Amniotic stem cell (primary cell): ENCODE results near the gene CEP170.

Experiments
- DNase-seq: peaks from one replicate; lab custom pipeline; 2025; lab: John Stamatoyannopoulos, UW

The CEP170 gene

DNA sequence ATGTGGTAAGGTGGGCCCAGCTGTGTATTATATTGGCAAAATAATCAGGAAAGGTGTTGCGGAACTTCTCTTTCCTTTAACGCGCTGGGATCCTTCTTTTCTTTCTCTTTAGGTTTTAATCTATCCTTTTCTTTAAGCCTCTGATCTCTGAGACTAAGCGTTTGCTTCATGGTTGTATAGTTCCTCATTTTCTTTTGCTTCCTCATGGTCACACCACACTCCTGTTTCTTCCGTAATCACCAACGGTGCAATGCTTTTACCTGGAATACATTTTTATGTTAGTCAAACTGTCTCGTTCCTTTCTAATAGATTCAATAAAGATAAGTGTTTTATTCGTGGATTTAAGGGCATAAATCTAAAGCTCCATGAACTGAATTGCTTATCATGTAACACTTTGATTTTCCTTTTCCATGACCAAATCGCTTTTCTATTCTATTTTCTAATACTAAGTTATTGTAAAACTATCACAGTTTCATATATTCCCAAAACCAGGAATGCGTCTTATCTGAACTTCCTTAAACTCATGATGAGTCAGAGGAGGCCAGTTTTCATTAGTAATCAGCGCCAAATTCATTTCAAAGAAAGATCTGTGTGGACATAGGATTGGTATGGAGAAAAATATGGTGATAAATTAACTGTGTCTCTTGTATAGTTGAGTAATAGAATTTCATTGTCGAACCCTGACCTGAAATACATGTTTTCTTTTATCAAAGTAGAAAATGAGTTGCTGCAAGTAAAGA, 13.0 kb upstream of the CEP170 start:
- peak; percentile 52 for DNase-seq

DNA sequence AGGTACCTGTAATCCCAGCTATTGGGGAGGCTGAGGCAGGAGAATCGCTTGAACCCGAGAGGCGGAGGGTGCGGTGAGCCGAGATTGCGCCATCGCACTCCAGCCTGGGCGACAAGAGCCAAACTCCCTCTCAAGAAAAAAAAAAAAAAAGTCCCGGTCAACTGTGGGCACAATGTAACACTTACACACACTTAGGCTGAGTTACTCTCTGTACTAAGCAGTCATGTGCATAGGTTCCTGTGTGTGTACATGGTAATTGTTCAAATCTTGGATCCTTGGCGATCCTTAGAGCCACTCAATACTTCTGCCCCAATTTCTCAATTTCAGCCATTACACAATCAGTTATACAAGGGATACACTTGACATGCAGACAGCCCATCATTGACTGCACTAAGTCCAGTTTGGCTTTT, 12.4 kb upstream of the CEP170 start:
- no peak for DNase-seq

DNA sequence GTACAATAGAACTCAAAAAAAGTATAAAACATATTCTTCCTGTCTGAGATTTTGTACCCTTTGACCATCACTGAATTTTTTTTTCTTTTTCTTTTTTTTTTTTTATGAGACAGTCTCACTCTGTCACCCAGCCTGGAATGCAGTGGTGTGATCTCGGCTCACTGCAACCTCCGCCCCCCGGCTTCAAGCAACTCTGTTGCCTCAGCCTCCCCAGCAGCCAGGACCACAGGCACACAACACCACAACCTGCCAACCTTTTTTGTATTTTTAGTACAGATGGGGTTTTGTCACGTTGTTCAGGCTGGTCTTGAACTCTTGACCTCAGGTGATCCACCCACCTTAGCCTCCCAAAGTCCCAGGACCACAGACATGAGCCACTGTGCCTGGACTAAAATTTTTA, 11.2 kb upstream of the CEP170 start:
- no peak for DNase-seq

DNA sequence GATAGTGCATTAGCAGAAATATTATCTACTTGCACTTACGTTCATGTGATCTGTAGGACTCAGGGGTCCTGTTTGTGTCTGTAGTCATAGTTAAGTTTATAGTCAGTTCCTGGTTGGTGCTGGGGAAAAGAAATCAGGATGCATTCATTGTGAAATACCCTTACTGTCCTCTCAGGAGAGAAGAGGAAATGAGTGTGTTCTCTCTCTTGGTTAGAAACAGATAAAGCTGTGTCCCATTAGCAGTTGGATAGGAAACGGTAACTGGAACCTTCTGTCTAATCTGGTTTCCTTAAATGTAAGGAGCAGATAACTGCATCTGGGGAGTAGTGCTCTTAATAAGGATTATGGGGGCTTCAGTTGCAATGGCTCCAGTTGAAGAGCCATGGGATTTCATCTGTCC, 9.6 kb upstream of the CEP170 start:
- no peak for DNase-seq

DNA sequence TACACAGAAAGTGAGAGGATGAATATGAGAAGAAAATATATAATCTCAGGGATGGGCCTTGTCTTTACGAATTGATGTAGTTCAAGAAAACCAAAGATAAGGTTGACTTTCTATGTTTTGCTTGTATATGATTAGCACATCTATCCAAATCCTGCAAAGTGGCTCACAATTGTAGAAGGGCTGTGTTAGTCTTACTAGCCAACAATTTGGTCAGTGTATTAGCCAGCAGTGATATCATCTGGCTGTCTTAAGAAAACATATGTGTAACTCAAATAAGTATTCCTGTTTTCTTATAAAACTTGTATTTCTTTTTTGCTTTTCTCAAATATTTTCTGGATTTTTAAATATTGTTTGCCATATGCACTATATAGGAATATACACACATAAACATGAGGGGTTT, 6.3 kb upstream of the CEP170 start:
- DNase-seq: no peak

DNA sequence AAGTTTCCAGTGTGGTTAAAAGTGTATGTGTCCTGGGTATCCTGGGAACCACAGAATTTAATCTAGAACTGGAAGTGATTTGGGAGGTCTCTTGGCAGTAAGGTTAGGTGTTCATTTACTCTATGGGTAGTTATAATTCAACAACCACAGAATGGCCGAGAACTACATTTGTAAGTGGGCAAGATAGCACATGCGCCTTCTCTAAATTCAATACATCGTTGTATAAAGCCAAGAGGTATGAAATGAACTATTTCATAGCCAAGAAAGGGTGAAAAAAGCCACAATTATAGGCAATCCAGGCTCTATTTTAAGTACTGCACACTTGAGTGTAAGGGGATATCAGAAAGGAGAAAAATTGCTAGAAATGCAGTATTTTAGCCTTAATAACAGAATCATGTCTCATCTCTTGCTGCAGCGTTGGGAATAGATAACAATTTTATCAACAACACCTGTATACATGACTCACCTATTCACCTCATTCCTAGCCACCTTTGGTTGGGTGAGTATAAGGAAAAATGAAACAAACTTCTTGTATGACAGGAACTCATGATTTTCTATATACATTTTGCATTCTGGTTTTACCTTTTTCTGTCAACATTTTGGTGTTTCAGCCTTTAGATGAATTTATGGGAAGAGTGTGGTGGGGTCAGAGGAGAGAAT, 5.3 kb upstream of the CEP170 start:
- no peak for DNase-seq

DNA sequence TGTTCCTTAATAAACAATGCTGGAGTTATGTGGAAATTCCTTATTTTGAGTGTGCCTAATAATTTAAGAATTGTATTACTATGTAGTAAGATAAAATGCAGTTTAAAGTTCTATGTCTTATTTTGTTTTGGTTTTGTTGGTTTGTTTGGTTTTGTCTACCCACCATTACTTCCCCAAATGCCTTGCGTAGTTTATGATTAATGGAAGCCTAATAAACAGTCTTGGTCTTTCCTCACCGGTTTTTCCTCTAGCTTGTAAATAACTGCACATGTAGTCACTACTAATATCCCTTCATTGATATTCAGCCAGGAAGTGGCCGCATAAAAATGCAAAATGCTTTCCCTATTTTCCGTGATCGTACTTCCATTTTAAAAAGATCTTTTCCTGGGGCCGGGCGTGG, 3.6 kb upstream of the CEP170 start:
- DNase-seq: no peak

DNA sequence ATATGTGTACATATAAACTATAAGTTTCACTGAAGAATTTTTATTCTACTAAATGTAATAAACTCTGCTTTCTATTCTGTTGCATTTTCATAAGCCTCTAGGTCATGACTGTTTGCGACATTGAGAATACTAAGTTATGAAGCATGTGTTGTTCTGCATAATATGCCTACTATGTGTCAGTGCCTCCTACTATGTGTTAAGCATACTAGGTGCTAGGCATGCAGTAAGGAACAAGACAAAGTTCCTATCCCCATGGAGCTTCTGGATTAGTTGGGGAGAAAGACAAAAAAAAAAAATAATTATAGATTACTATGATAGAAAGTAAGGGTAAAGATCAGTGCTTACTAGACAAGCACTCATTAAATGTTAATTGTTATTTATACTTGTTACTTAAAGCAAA, 2.1 kb upstream of the CEP170 start:
- no peak for DNase-seq

DNA sequence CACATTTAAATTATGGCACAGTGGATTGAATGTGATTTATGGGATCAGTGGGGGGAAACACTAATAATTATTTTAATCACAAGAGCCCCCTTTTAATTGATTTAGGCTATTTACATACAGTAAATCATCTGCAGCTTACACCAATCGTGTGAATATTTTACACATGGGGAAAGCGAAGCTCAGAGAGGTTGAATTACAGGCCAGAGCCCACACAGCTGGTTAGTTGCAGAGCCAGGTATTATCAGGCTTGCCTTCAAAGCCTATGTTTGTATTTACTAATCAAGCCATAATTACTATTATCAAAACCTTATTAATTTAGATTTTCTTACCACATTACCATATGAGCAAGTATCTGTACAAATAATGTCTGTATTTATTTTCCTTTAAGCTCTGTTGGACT, 1.5 kb upstream of the CEP170 start:
- no peak for DNase-seq

DNA sequence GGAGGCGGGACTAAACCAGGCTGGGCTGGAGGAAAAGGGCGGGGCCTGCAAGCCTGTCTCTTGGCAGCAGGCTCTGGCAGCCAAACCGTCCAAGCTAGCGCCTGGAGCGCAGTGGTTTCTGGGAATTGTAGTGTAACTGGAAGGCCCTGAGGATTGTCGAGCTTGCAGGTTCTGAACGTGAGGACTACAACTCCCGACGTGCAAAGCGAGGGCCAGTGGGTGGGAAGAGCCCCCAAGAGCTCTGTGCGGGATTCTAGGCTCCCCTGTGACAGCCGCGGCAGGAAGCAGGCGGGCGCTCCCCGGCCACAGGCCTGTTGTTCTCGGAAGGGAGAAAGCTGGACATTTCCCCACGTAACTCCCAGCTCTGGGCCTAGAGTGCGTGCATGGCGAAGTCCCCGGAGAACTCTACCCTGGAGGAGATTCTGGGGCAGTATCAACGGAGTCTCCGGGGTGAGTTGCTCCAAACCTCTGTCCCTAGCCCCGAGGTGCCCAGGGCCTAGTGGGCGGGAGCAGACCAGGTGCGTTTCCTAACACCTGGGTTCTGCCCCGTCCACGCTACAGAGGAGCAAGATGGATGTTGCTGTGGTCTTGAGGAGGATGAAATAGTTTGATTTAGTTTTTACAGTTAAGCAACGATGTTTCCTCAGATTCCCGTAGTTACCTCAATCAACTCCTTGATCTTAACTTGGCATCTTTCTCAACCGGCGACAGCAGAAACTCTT, 871 bp upstream of the CEP170 start, which contains the start of gene SDCCAG8:
Gene SDCCAG8, plus strand, starts transcription at position 251 of the 722 bp plus-strand sequence. Its CDS starts 133 bp downstream, at position 384.
- DNase-seq: peak; percentile 99

DNA sequence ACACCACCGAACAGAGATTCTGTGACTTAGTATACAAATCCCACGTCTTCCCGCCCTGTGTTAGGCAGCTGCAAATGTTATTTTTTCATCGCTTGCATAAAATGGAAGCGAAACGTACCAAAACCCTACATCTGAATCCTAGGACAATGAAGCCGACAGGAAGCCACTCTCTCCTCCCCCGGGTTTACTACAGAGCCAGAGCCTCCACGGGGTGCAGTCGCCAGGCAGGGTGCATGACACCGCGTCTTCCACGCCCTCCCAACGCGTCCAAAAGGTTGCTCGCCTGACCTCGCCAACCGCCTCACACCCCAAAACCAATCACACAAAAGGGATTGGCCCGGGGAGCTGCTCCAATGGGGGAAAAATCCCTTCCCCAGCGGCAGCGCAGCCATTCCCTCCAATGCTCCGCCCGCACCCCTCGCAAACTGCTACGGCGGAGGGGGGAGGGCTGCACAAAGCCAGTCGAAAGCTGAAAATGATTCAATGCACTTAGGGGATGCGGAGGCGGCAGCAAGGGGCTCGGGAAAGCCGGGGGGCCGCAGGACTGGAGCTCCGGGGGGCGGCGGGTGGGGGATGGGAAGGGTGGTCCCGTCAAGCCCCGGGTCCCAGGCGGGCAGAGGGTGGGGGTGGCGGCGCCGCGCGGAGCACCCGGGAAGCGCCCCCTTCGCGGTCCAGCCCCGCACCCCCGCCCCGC, 701 bp downstream of the CEP170 start:
- DNase-seq: no peak

DNA sequence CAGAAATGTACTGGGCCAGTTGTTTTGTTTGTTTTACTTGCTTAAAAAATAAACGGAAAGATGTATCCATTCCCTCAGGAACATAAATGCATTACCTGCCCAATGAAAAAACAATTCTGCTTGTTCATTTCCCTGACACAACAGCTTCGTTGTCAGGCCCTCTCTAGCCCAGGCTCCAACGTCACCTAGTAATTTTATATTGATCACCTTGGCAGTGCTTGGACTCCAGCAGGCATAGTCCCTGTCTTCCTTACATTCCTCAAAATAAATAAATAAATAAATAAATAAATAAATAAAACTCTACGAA, 1.2 kb downstream of the CEP170 start:
- no peak for DNase-seq

DNA sequence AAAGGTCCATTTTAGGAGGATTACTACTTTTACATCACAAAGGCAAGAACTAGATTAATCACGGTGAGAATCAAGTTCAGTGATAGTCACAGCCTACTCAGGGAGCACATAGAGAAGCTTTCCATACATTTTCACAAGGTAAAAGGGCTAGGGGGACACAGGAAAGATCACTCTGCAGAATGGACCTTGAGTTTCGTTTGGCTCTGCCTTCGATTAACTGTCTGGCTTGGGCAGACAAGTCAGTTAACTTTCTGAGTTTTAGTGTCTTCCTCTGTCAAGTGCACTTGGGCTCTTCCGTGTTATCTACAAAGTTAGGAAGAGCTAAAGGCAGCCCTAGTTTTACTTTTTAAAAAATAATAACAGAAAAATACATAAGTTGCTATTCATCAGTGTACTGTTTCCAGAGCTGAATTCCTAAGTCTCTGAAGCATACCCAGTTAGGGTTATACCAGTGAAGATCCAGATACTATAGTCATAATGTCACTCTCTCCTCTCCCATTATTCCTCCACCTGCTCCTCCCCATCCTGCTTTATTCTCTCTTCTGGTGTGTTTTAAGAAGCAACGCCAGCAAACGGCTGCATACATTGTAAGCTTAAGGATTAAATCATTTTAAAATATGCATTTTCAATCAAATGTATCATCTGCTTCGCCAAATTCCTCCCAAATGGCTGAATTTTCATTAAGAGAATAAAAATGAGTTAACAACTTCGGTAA, 1.7 kb downstream of the CEP170 start:
- no peak for DNase-seq

DNA sequence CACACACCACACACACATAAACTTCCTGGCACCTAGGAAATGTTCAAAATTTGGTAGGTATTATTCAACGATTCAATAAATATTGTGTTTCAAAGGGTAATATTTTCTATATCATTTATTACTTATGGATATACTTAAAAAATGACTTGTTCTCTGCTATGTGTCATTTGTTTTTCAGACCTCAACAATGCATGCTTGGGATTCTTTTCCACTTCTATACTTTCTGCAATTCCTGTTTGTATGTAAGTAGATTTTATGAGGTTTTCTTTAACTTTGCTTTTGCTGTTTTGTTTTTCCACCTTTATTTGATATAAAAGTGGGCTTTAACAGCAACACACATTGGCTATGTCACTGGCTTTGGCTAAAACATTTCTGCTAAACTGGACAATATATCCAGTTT, 3.5 kb downstream of the CEP170 start:
- no peak for DNase-seq

DNA sequence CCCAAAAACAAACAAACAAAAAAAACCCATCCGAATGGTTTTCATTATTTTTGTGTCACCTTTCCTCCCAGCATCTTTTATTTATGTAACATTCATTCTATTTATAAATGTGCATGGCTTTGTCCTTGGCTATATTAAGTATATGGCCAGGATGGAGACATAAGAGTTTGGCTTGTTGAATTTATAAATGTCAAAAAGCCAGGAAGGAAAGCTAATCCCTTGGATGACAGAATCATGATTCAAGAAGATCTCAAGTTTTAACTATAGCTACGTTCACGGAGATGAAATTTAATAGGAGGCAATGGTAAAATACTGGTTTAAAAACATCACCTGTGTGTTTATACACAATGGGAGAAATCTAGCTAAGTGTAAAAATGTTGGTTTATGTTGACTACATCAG, 5.0 kb downstream of the CEP170 start:
- DNase-seq: no peak

DNA sequence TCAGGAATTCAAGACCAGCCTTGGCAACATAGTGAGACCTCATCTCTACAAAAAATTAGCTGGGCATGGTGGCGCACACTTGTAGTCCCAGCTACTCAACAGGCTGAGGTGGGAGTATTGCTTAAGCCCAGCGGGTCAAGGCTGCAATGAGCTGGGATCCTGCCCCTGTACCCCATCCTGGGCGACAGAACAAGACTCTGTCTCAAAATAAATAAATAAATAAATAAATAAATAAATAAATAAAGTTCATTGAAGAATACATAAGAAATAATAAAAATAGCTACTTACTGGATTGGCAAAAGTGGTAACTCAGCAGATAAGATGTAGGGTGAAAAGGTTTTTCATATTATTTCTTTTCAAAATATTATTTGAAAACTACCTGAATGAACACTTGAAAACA, 5.9 kb downstream of the CEP170 start:
- no peak for DNase-seq

DNA sequence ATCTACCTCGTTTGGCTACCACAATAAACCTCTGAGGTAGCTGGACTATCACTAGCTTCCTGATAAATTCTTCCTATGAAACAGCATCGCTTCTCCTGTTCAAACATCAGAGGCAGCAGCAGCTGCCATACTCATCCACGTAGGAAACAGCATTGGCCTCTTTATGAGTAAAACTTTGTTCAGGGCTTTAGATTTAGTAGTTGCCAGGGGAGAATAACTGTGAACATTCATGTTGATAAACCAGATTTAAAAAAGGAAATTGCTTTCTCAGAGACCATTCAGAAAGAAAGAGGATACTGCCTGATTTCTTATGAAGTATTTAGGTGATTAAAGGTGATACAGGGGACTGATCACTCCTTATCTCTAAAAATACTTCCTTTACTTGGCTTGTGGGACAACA, 7.2 kb downstream of the CEP170 start:
- DNase-seq: no peak

DNA sequence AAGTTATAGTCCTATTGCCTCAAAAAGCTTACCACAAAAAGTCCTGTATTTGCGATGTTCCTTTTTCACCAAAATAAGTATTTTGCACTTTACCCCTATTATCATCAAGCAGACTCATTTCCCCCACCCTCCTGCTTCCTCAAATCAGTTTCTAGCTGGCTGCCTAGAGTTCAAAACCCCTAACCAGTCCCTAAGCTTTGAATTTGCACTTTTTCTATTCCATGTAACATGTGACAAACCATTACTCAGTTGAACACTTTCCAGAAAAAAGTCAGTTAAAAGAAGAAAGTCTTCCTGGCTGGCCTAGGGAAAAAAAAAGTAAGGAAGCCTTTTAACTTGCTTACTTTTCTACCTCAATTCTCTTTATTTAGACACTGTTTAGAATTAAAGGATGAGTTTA, 8.2 kb downstream of the CEP170 start:
- no peak for DNase-seq

DNA sequence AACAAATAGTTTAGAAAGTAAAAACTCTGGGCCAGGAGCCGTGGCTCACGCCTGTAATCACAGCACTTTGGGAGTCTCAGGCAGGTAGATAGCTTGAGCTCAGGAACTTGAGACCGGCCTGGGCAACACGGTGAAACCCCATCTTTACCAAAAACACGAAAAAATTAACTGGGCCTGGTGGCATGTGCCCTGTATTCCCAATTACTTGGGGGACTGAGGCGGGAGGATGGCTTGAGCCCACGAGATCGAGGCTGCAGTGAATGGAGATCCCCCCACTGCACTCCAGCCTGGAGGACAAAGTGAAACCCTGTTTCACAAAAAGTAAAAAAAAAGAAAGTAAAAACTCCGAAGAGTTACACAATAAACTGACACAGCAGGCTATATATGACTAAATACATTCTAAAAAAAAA, 10.6 kb downstream of the CEP170 start:
- DNase-seq: no peak

DNA sequence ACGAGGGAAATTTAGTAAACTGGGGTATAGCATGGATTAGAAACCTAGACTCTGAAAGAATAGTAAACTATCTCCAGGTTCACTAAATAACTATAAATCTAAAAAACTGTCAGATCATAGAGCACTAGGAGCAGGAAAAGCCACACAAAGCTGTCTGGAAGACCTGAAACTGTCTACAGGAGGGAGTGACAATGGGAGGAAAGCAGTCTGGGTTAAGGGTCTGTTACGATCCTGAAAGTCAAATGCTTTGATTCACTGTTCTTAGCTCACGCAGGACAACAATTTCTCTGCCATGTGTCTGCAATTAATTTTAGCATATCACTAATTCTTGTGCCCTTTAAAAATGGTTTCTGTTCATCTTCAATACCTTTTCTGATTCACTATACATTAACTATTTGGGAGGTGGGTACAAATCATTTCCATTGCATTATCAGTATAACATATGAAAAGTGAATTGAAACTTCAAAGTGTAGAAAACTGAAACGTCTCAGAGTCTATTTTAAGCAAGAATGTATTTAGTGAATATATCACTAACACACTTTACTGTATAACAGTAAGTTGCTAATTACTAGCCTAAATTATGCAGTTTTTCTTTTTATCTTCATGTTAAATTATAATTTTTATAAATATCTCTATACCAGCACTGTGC, 18.4 kb downstream of the CEP170 start:
- DNase-seq: no peak

DNA sequence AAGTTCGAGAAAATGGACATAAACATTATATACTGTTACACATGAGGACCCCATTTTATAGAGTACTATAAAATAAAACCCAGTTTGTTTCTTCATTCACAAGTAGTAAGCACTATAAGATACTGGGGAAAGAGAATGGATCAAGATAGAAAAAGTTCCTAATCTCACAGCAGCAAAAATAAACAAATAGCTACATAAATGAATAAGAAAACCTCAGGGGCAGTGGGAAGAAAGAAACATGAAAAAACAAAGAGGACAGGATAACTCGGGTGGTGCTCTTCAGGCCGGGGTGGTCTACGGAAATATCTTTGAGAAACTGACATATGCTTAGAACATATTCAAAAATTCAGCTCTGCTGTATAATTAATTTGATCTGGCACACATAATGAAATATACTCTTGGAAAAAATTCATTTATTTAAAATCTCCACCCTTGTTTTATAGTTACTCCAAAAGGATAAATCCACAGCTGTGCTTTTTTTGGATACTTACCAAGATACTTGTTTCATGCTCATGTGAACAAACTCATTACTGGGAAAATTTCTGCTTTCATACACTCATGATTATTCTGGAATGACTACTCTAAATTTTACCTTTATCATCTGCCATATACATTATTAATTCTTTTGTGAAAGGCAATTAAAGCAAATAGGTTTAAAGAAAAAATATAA, 20.0 kb downstream of the CEP170 start:
- DNase-seq: no peak
